Stimulated activated naive B cell treated with anti-CD40 and anti-IgM and Interleukin-4, amounts not matched to agents 10 μg/mL and 1 μg/mL and 100 μg/mL, for 72 hours (primary cell): ENCODE results near the gene CUEDC2.

Source experiments
- ATAC-seq, 2 donors: fragments of 150-1000 bp; cut with Tn5 transposase; replicated peaks; 2 replicates each; pipeline ENCODE4 v1.10.0; 2021; ENCODE audit warnings: moderate library complexity in 1 of 2
- DNase-seq: peaks from one replicate; pipeline ENCODE4 v3.0.0; 2021
- H3K27ac Mint-ChIP-seq: one replicate; pipeline ENCODE4 v1.8.0; 2022; ENCODE audit warnings: mild to moderate bottlenecking, mixed read lengths
- H3K27me3 Mint-ChIP-seq, 2 donors: one replicate each; pipeline ENCODE4 v1.8.0; 2022; ENCODE audit warnings: mixed read lengths in 2 of 2
- H3K36me3 Mint-ChIP-seq, 2 donors: one replicate each; pipeline ENCODE4 v1.8.0; 2022; ENCODE audit warnings: mixed read lengths in 2 of 2, mild to moderate bottlenecking in 1 of 2
- H3K4me1 Mint-ChIP-seq, 2 donors: one replicate each; pipeline ENCODE4 v1.8.0; 2022; ENCODE audit warnings: mixed read lengths in 2 of 2, mild to moderate bottlenecking in 1 of 2
- H3K4me3 Mint-ChIP-seq, 2 donors: one replicate each; pipeline ENCODE4 v1.8.0; 2022; ENCODE audit warnings: mild to moderate bottlenecking in 2 of 2, mixed read lengths in 2 of 2, moderate library complexity in 1 of 2
- H3K9me3 Mint-ChIP-seq, 2 donors: one replicate each; pipeline ENCODE4 v1.8.0; 2022; ENCODE audit warnings: mixed read lengths in 2 of 2, mild to moderate bottlenecking in 1 of 2

Gene CUEDC2

GRCh38 chr10:102405108-102405571 lies 27.2 kb downstream of the CUEDC2 start:
- peaks cover 18 to 40% of the 10 kb centered on the region in 2 donors for H3K36me3 Mint-ChIP-seq
- H3K9me3 Mint-ChIP-seq = no peaks in the 10 kb centered on the region
- H3K4me1 Mint-ChIP-seq = peaks cover 38 to 74% of the 10 kb centered on the region in 2 donors
- H3K4me3 Mint-ChIP-seq = peak overlapping the region in 1 of 2 donors; percentile 15
- H3K27ac Mint-ChIP-seq = peak overlapping the region; percentile 86
- ATAC-seq (no peak), DNase-seq (no peak)
- peaks cover 20 to 29% of the 10 kb centered on the region in 2 donors for H3K27me3 Mint-ChIP-seq

- Mint-ChIP-seq H3K27ac (peak overlapping the region; percentile 87), H3K4me3 (peak overlapping the region; percentile 35 to 52), H3K27me3 (peaks cover 14 to 23% of the 10 kb centered on the region in 2 donors), H3K4me1 (peaks cover 38 to 72% of the 10 kb centered on the region in 2 donors), H3K36me3 (peaks cover 24 to 44% of the 10 kb centered on the region in 2 donors), H3K9me3 (no peaks in the 10 kb centered on the region)
- ATAC-seq (no peak), DNase-seq (peak; percentile 4)
Observed at GRCh38 chr10:102404361-102405107, 27.8 kb downstream of the CUEDC2 start.

DNA sequence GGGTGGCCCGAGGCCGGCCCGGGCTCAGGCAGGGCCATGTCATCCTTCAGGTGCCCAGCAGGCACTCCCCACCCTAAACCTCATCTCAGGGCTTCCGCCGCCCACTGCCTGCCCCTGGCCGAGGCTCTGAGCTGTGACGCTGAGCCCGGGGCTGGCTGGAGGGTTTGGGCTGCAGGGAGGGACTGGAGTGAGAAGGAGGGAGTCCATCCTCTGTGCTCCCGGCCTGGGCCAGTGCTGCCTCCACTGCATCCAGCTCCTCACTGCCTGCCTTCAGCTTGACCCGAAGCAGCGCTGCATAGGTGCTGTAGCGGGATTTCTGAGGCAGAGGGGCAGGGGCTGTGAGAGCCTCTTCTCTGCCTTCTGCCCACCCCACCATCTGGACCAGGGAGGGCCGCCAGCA lies 29.3 kb downstream of the CUEDC2 start:
- Mint-ChIP-seq H3K4me3 (no peak overlapping the region), H3K27ac (no peak overlapping the region), H3K27me3 (peaks cover 6 to 14% of the 10 kb centered on the region in 2 donors), H3K36me3 (peaks cover 35 to 54% of the 10 kb centered on the region in 2 donors), H3K9me3 (no peaks in the 10 kb centered on the region), H3K4me1 (peaks cover 40 to 75% of the 10 kb centered on the region in 2 donors)
- no peak for ATAC-seq
- no peak for DNase-seq

DNA sequence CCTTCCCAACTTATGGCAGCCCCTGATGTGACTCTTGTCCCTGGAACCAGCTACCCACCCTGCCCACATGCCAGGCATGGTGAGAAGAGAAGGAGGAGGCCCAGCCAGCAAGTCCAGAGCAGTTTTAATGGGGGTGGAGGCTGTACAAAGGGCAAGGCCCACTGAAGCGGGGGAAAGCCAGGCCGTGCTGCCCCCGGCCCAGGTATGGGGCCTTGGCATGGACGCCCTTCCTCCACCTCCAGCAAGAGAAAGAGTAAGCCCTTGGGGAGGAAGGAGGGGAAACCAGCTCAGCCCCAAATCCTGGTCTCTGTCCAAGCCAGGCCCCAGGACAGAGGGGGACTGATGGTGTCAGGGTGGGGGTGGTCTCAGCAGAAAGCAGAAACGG lies 29.9 kb downstream of the CUEDC2 start:
- peak overlapping the region; percentile 71 for H3K27ac Mint-ChIP-seq
- H3K9me3 Mint-ChIP-seq = no peaks in the 10 kb centered on the region
- no peak for DNase-seq
- peak overlapping the region in 1 of 2 donors; percentile 54 for H3K4me3 Mint-ChIP-seq
- peaks cover under 1 to 8% of the 10 kb centered on the region in 2 donors for H3K27me3 Mint-ChIP-seq
- H3K36me3 Mint-ChIP-seq = peaks cover 40 to 61% of the 10 kb centered on the region in 2 donors
- no peak for ATAC-seq
- peaks cover 38 to 81% of the 10 kb centered on the region in 2 donors for H3K4me1 Mint-ChIP-seq

DNA sequence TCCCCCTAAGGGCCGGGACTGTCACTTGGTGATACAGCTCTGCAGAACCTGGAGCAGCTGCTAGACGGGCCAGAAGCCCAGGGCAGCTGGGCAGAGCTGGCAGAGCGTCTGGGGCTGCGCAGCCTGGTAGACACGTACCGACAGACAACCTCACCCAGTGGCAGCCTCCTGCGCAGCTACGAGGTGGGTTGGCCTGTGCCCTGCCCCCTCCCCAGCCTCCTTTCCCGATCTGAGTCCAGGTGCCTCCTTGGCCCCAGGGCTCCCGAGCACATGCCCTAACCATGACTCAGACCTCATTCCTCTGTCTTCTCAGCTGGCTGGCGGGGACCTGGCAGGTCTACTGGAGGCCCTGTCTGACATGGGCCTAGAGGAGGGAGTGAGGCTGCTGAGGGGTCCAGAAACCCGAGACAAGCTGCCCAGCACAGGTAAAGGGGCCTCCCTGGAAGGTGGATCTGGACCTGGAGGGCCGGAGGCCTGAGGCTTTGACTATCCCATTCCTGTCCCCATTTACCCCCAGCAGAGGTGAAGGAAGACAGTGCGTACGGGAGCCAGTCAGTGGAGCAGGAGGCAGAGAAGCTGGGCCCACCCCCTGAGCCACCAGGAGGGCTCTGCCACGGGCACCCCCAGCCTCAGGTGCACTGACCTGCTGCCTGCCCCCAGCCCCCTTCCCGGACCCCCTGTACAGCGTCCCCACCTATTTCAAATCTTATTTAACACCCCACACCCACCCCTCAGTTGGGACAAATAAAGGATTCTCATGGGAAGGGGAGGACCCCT lies 30.5 kb downstream of the CUEDC2 start:
- no peak for ATAC-seq
- Mint-ChIP-seq H3K9me3 (no peaks in the 10 kb centered on the region), H3K4me3 (peak overlapping the region in 1 of 2 donors; percentile 54), H3K36me3 (peaks cover 42 to 66% of the 10 kb centered on the region in 2 donors), H3K27me3 (peaks cover 0 to 3% of the 10 kb centered on the region in 2 donors), H3K27ac (peak overlapping the region; percentile 71), H3K4me1 (peaks cover 39 to 83% of the 10 kb centered on the region in 2 donors)
- no peak for DNase-seq

- peaks cover 40 to 85% of the 10 kb centered on the region in 2 donors for H3K4me1 Mint-ChIP-seq
- no peaks in the 10 kb centered on the region for H3K27me3 Mint-ChIP-seq
- peak overlapping the region in 1 of 2 donors; percentile 17 for H3K4me3 Mint-ChIP-seq
- H3K36me3 Mint-ChIP-seq = peaks cover 47 to 72% of the 10 kb centered on the region in 2 donors
- ATAC-seq = no peak
- DNase-seq = no peak
- H3K9me3 Mint-ChIP-seq = no peaks in the 10 kb centered on the region
- H3K27ac Mint-ChIP-seq = peak overlapping the region; percentile 65
Observed at GRCh38 chr10:102401342-102401654, 31.1 kb downstream of the CUEDC2 start.

DNA sequence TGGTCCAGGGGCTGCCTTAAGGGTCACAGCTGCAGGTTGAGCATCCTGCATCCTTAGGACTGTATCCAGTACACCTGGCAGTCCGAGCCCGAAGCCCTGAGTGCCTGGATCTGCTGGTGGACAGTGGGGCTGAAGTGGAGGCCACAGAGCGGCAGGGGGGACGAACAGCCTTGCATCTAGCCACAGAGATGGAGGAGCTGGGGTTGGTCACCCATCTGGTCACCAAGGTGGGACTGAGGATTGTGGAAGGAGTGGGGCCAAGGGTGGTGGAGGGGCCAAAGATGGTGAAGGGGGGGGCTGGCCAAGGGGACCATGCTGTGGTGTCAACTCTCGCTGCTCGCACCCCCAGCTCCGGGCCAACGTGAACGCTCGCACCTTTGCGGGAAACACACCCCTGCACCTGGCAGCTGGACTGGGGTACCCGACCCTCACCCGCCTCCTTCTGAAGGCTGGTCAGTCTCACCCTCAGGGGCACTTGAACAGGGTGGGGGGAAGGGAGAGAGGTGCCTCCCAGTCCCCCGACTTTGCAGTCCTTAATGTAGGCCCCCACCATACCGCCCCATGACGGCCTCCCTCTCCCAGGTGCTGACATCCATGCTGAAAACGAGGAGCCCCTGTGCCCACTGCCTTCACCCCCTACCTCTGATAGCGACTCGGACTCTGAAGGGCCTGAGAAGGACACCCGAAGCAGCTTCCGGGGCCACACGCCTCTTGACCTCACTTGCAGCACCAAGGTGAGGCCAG lies 31.6 kb downstream of the CUEDC2 start:
- Mint-ChIP-seq H3K4me1 (peaks cover 39 to 83% of the 10 kb centered on the region in 2 donors), H3K27ac (peak overlapping the region; percentile 82), H3K36me3 (peaks cover 53 to 77% of the 10 kb centered on the region in 2 donors), H3K27me3 (no peaks in the 10 kb centered on the region), H3K4me3 (peak overlapping the region in 1 of 2 donors; percentile 48), H3K9me3 (no peaks in the 10 kb centered on the region)
- ATAC-seq (no peak), DNase-seq (no peak)

DNA sequence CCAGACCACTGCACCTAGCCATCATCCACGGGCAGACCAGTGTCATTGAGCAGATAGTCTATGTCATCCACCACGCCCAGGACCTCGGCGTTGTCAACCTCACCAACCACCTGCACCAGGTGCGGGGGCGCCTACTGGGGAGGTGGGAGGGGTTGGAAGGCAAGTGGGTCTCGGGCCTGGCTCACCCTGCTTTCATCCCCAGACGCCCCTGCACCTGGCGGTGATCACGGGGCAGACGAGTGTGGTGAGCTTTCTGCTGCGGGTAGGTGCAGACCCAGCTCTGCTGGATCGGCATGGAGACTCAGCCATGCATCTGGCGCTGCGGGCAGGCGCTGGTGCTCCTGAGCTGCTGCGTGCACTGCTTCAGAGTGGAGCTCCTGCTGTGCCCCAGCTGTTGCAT lies 32.3 kb downstream of the CUEDC2 start:
- Mint-ChIP-seq H3K27me3 (no peaks in the 10 kb centered on the region), H3K4me3 (peak overlapping the region; percentile 92 to 97), H3K27ac (peak overlapping the region; percentile 93), H3K4me1 (peaks cover 39 to 76% of the 10 kb centered on the region in 2 donors), H3K36me3 (peaks cover 50 to 77% of the 10 kb centered on the region in 2 donors), H3K9me3 (no peaks in the 10 kb centered on the region)
- DNase-seq (no peak), ATAC-seq (no peak)

DNA sequence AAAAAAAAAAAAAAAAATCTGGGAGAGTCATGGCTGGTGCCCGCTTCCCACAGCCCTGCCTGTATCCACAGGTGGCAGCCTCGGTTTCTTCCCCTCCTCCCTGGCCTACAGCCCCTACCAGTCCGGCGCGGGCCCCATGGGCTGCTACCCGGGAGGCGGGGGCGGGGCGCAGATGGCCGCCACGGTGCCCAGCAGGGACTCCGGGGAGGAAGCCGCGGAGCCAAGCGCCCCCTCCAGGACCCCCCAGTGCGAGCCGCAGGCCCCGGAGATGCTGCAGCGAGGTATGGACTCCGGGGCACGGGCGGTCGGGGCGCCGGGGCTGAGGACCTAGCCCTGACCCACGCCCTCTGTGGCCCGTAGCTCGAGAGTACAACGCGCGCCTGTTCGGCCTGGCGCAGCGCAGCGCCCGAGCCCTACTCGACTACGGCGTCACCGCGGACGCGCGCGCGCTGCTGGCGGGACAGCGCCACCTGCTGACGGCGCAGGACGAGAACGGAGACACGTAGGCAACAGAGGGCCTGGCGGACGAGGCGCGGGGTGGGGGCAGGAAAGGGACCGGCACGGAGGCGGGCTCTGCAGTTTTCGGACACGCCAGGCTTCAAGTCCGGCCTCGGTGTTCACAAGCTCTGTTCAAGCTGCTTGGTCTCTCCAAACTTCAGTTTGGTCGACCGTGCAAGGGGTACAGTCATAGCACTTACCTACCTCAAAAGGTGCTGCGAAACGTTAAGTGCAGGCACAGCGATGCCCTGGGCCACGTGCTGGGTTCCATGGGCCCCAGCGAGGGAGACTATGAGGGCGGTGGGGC lies 33.0 kb downstream of the CUEDC2 start:
- Mint-ChIP-seq H3K27me3 (no peaks in the 10 kb centered on the region), H3K27ac (peak overlapping the region; percentile 93), H3K9me3 (no peaks in the 10 kb centered on the region), H3K4me3 (peak overlapping the region; percentile 92 to 97), H3K4me1 (peaks cover 39 to 72% of the 10 kb centered on the region in 2 donors), H3K36me3 (peaks cover 50 to 76% of the 10 kb centered on the region in 2 donors)
- peak; percentile 53 to 61 for ATAC-seq
- peak; percentile 86 for DNase-seq

- Mint-ChIP-seq H3K27ac (peak overlapping the region; percentile 93), H3K4me3 (peak overlapping the region; percentile 92 to 97), H3K27me3 (no peaks in the 10 kb centered on the region), H3K4me1 (peaks cover 38 to 71% of the 10 kb centered on the region in 2 donors), H3K36me3 (peaks cover 51 to 72% of the 10 kb centered on the region in 2 donors), H3K9me3 (no peaks in the 10 kb centered on the region)
- ATAC-seq = no peak
- no peak for DNase-seq
Observed at GRCh38 chr10:102398172-102399020, 34.0 kb downstream of the CUEDC2 start.

DNA sequence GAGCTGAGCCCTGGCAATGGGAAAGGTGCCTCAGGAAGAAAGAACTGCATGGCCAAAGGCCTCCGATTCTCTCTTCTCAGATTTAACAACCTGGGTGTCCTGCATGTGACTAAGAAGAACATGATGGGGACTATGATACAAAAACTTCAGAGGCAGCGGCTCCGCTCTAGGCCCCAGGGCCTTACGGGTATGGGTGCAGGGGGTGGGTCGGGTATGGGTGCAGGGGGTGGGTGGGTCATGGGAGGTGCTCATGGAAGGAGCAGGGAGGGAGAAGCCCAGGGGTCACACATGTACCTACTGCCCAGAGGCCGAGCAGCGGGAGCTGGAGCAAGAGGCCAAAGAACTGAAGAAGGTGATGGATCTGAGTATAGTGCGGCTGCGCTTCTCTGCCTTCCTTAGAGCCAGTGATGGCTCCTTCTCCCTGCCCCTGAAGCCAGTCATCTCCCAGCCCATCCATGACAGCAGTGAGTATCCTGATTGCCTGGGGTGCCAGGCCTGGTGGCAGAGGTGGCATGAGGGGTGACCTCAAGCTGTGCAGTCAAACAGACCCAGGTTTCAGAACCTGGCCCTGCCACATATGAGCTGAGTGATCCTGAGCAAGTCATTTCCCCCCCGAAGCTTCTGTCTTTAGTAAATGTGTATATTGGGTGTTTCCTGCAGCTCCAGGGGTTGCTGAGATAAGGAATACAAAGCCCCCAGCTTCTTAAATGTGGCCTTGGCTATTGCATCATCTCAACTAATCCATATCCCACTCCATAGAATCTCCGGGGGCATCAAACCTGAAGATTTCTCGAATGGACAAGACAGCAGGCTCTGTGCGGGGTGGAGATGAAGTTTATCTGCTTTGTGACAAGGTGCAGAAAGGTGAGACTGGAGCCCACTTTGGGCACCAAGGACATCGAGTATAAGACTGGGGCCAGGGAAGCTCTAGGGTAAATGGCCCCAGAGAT lies 34.9 kb downstream of the CUEDC2 start:
- peak overlapping the region; percentile 100 for H3K27ac Mint-ChIP-seq
- H3K9me3 Mint-ChIP-seq = no peaks in the 10 kb centered on the region
- H3K4me1 Mint-ChIP-seq = peaks cover 43 to 72% of the 10 kb centered on the region in 2 donors
- DNase-seq = no peak
- H3K36me3 Mint-ChIP-seq = peaks cover 50 to 70% of the 10 kb centered on the region in 2 donors
- H3K4me3 Mint-ChIP-seq = peak overlapping the region; percentile 92 to 97
- ATAC-seq = no peak
- H3K27me3 Mint-ChIP-seq = no peaks in the 10 kb centered on the region

GRCh38 chr10:102396730-102397151 lies 35.6 kb downstream of the CUEDC2 start:
- Mint-ChIP-seq H3K9me3 (no peaks in the 10 kb centered on the region), H3K4me1 (peaks cover 43 to 65% of the 10 kb centered on the region in 2 donors), H3K27ac (peak overlapping the region; percentile 100), H3K27me3 (no peaks in the 10 kb centered on the region), H3K4me3 (peak overlapping the region; percentile 92 to 97), H3K36me3 (peaks cover 46 to 62% of the 10 kb centered on the region in 2 donors)
- ATAC-seq (no peak), DNase-seq (no peak)
